GM12872 (cell line): ENCODE measurements around the gene GATAD2A.

Experiments used
- CTCF ChIP-seq: IDR thresholded peaks from 3 replicates; pipeline ENCODE4 v1.5.1; 2011; ENCODE audit warnings: low read depth, mild to moderate bottlenecking, low read length, moderate library complexity; ENCODE audit not compliant: insufficient read depth

Gene GATAD2A

GRCh38 chr19:19458110-19458816 lies 52.8 kb downstream of the GATAD2A start:
- no peak for TF ChIP-seq CTCF

GRCh38 chr19:19459073-19459472 lies 53.6 kb downstream of the GATAD2A start:
- TF ChIP-seq CTCF: no peak

GRCh38 chr19:19459707-19460251 lies 54.3 kb downstream of the GATAD2A start:
- TF ChIP-seq CTCF: no peak

GRCh38 chr19:19460258-19460731 lies 54.8 kb downstream of the GATAD2A start:
- TF ChIP-seq CTCF: no peak

- no peak for TF ChIP-seq CTCF
Observed at GRCh38 chr19:19460761-19461265, 55.3 kb downstream of the GATAD2A start.

- TF ChIP-seq CTCF: no peak
Observed at GRCh38 chr19:19461306-19461670, 55.8 kb downstream of the GATAD2A start.

- no peak for TF ChIP-seq CTCF
Observed at GRCh38 chr19:19461671-19462622, 56.5 kb downstream of the GATAD2A start.
